ENCODE results near the gene DDIT3.

The DDIT3 gene

DNA sequence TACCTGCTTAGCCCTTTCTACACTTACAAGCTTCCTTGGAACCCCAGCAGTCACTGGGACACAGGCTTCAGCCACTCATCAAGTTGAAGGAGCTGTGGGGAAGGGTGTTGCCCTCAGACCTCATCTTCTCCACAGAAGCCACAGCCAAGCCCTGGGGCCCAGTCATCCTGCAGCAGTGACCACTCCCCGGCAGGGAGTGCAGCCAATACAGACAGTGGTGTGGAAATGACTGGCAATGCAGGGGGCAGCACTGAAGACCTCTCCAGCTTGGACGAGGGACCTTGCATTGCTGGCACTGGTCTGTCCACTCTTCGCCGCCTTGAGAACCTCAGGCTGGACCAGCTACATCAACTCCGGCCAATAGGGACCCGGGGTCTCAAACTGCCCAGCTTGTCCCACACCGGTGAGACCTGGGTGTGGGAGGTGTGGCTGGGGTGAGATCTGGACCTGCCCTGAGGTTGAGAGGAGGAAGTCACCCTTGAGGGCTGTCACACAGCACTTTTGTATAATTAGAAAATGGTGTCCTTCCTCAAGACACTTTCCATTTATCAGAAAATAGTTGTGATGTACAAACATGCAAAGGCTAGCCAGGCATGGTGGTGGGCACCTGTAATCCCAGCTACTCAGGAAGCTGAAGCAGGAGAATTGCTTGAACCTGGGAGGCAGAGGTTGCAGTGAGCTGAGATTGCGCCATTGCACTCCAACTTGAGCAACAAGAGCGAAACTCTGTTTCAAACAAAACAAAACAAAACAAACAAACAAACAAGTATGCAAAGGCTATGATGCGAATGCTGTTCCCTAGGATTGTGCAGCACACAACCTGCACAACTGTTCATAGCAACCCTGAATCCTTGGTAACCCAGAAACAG, 50.8 kb downstream of the DDIT3 start:
- Histone ChIP-seq H3K27me3 (replicated peaks; ENCODE audit: control insufficient read depth, insufficient read depth, low read length) (peaks cover 84% of the 10 kb centered on the region), H3K4me1 (ENCODE audit: control insufficient read depth, insufficient read depth, low read length) (no peaks in the 10 kb centered on the region), H3K4me3 (ENCODE audit: low read length) (no peak overlapping the region), H3K9me3 (ENCODE audit: control insufficient read depth, low read length) (peaks cover 2% of the 10 kb centered on the region), H3K9ac (ENCODE audit: low read length) (no peak overlapping the region), H3K36me3 (ENCODE audit: control insufficient read depth, insufficient read depth, low read length, severe bottlenecking) (no peaks in the 10 kb centered on the region)
- no peak for DNase-seq (ENCODE audit: low read depth)

DNA sequence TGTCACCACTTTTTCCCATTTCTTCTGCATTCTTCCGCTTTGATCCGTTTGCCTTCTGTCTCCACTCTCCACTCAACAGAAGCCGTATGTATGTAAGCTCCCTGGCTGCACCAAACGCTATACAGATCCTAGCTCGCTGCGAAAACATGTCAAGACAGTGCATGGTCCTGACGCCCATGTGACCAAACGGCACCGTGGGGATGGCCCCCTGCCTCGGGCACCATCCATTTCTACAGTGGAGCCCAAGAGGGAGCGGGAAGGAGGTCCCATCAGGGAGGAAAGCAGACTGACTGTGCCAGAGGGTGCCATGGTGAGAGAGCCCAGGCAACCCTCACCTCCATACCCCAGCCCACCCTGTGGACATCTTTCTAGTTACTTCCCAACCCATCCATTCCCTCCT, 52.4 kb downstream of the DDIT3 start:
- no peaks in the 10 kb centered on the region for H3K36me3 ChIP-seq (ENCODE audit: control insufficient read depth, insufficient read depth, low read length, severe bottlenecking)
- no peak overlapping the region for H3K4me3 ChIP-seq (ENCODE audit: low read length)
- DNase-seq (ENCODE audit: low read depth): no peak

DNA sequence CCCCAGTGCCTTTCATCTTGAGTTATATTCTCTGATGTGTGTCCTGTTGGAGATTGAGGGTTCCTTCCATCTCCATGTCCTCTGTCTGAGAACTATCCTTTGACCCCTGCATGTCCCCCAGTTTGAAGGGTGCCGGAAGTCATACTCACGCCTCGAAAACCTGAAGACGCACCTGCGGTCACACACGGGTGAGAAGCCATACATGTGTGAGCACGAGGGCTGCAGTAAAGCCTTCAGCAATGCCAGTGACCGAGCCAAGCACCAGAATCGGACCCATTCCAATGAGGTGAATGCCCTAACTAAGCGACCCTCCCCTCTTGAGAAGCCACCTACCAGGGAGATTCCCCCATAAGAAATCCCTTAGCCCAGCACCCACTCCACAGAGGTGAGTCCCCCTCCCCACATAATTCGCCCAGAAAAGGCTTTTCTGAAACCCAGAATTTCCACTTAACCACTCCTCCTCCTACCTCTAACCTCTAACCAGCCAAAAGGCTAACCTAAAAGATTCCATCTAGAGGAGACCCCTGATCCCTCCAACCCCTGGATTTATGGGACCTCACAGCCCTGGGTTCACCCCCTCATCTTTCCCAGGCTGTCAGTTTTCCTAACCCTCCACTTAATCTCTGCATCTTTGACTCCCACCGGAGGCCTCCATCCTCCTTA, 53.0 kb downstream of the DDIT3 start:
- peaks cover 2% of the 10 kb centered on the region for H3K9me3 ChIP-seq (ENCODE audit: control insufficient read depth, low read length)
- peaks cover 3% of the 10 kb centered on the region for H3K4me1 ChIP-seq (ENCODE audit: control insufficient read depth, insufficient read depth, low read length)
- peaks cover 72% of the 10 kb centered on the region for H3K27me3 ChIP-seq (replicated peaks; ENCODE audit: control insufficient read depth, insufficient read depth, low read length)
- no peak overlapping the region for H3K4me3 ChIP-seq (ENCODE audit: low read length)
- no peaks in the 10 kb centered on the region for H3K36me3 ChIP-seq (ENCODE audit: control insufficient read depth, insufficient read depth, low read length, severe bottlenecking)
- no peak overlapping the region for H3K9ac ChIP-seq (ENCODE audit: low read length)
- DNase-seq (ENCODE audit: low read depth): no peak

More for the DNA sequence above, 52.4 kb downstream of the DDIT3 start:
- H3K9ac ChIP-seq (ENCODE audit: low read length): no peak overlapping the region
- H3K4me1 ChIP-seq (ENCODE audit: control insufficient read depth, insufficient read depth, low read length): no peaks in the 10 kb centered on the region
- H3K9me3 ChIP-seq (ENCODE audit: control insufficient read depth, low read length): peaks cover 2% of the 10 kb centered on the region
- H3K27me3 ChIP-seq (replicated peaks; ENCODE audit: control insufficient read depth, insufficient read depth, low read length): peaks cover 77% of the 10 kb centered on the region
